T-helper 1 cell treated with Interleukin-12 subunit alpha and Interleukin-12 subunit beta and Interleukin-4 antibody, amounts not matched to agents 30 μg/mL and 1 μg/mL, for 36 hours (primary cell): ENCODE results near the gene FAM184A.

ENCODE experiments used
- H3K27ac Mint-ChIP-seq: one replicate; pipeline ENCODE4 v1.8.0; 2021; ENCODE audit warnings: mild to moderate bottlenecking, mixed read lengths
- H3K27me3 Mint-ChIP-seq: one replicate; pipeline ENCODE4 v1.8.0; 2021; ENCODE audit warnings: low read depth, mixed read lengths
- H3K36me3 Mint-ChIP-seq: one replicate; pipeline ENCODE4 v1.8.0; 2021; ENCODE audit warnings: low read depth, mixed read lengths
- H3K4me1 Mint-ChIP-seq: one replicate; pipeline ENCODE4 v1.8.0; 2021; ENCODE audit warnings: low read depth, mixed read lengths
- H3K4me3 Mint-ChIP-seq: one replicate; pipeline ENCODE4 v1.8.0; 2021; ENCODE audit warnings: mild to moderate bottlenecking, moderate library complexity, mixed read lengths
- H3K9me3 Mint-ChIP-seq: one replicate; pipeline ENCODE4 v1.8.0; 2021; ENCODE audit warnings: mixed read lengths

Gene FAM184A

GRCh38 chr6:118993803-118994251 is 84.6 kb downstream of the FAM184A start:
- no peak overlapping the region for H3K27ac Mint-ChIP-seq
- H3K4me1 Mint-ChIP-seq = no peaks in the 10 kb centered on the region
- peaks cover 6% of the 10 kb centered on the region for H3K36me3 Mint-ChIP-seq
- H3K9me3 Mint-ChIP-seq = no peaks in the 10 kb centered on the region
- no peaks in the 10 kb centered on the region for H3K27me3 Mint-ChIP-seq
- H3K4me3 Mint-ChIP-seq = no peak overlapping the region

GRCh38 chr6:118993358-118993757 is 85.1 kb downstream of the FAM184A start:
- H3K27ac Mint-ChIP-seq = no peak overlapping the region
- H3K9me3 Mint-ChIP-seq = no peaks in the 10 kb centered on the region
- H3K27me3 Mint-ChIP-seq = no peaks in the 10 kb centered on the region
- H3K4me3 Mint-ChIP-seq = no peak overlapping the region
- H3K4me1 Mint-ChIP-seq = no peaks in the 10 kb centered on the region
- peaks cover 2% of the 10 kb centered on the region for H3K36me3 Mint-ChIP-seq

GRCh38 chr6:118992186-118992795 is 86.2 kb downstream of the FAM184A start:
- Mint-ChIP-seq H3K27me3 (no peaks in the 10 kb centered on the region), H3K4me1 (no peaks in the 10 kb centered on the region), H3K4me3 (no peak overlapping the region), H3K36me3 (no peaks in the 10 kb centered on the region), H3K9me3 (no peaks in the 10 kb centered on the region), H3K27ac (no peak overlapping the region)

- no peak overlapping the region for H3K4me3 Mint-ChIP-seq
- H3K9me3 Mint-ChIP-seq = no peaks in the 10 kb centered on the region
- no peaks in the 10 kb centered on the region for H3K27me3 Mint-ChIP-seq
- no peaks in the 10 kb centered on the region for H3K36me3 Mint-ChIP-seq
- no peak overlapping the region for H3K27ac Mint-ChIP-seq
- peaks cover 2% of the 10 kb centered on the region for H3K4me1 Mint-ChIP-seq
Measured at GRCh38 chr6:118986312-118986711, 92.2 kb downstream of the FAM184A start.

- H3K9me3 Mint-ChIP-seq = no peaks in the 10 kb centered on the region
- no peak overlapping the region for H3K27ac Mint-ChIP-seq
- peaks cover 2% of the 10 kb centered on the region for H3K4me1 Mint-ChIP-seq
- H3K4me3 Mint-ChIP-seq = no peak overlapping the region
- H3K36me3 Mint-ChIP-seq = no peaks in the 10 kb centered on the region
- no peaks in the 10 kb centered on the region for H3K27me3 Mint-ChIP-seq
Measured at GRCh38 chr6:118985123-118985830, 93.2 kb downstream of the FAM184A start.

- H3K4me3 Mint-ChIP-seq = no peak overlapping the region
- H3K27ac Mint-ChIP-seq = no peak overlapping the region
- H3K27me3 Mint-ChIP-seq = no peaks in the 10 kb centered on the region
- H3K9me3 Mint-ChIP-seq = no peaks in the 10 kb centered on the region
- peaks cover 3% of the 10 kb centered on the region for H3K36me3 Mint-ChIP-seq
- H3K4me1 Mint-ChIP-seq = peaks cover 2% of the 10 kb centered on the region
Measured at GRCh38 chr6:118984342-118984741, 94.1 kb downstream of the FAM184A start.

GRCh38 chr6:118982575-118982911 is 95.9 kb downstream of the FAM184A start:
- peaks cover 2% of the 10 kb centered on the region for H3K4me1 Mint-ChIP-seq
- H3K9me3 Mint-ChIP-seq = no peaks in the 10 kb centered on the region
- peaks cover 3% of the 10 kb centered on the region for H3K36me3 Mint-ChIP-seq
- H3K27ac Mint-ChIP-seq = no peak overlapping the region
- no peaks in the 10 kb centered on the region for H3K27me3 Mint-ChIP-seq
- H3K4me3 Mint-ChIP-seq = no peak overlapping the region

GRCh38 chr6:118981884-118982574 is 96.4 kb downstream of the FAM184A start:
- Mint-ChIP-seq H3K4me1 (peaks cover 2% of the 10 kb centered on the region), H3K4me3 (no peak overlapping the region), H3K27ac (no peak overlapping the region), H3K27me3 (no peaks in the 10 kb centered on the region), H3K36me3 (peaks cover 3% of the 10 kb centered on the region), H3K9me3 (no peaks in the 10 kb centered on the region)

- Mint-ChIP-seq H3K4me3 (no peak overlapping the region), H3K9me3 (no peaks in the 10 kb centered on the region), H3K27me3 (no peaks in the 10 kb centered on the region), H3K4me1 (peaks cover 2% of the 10 kb centered on the region), H3K36me3 (peaks cover 4% of the 10 kb centered on the region), H3K27ac (no peak overlapping the region)
Measured at GRCh38 chr6:118980063-118980462, 98.4 kb downstream of the FAM184A start.

- no peaks in the 10 kb centered on the region for H3K4me1 Mint-ChIP-seq
- H3K36me3 Mint-ChIP-seq = peaks cover 2% of the 10 kb centered on the region
- H3K27ac Mint-ChIP-seq = no peak overlapping the region
- no peaks in the 10 kb centered on the region for H3K9me3 Mint-ChIP-seq
- no peak overlapping the region for H3K4me3 Mint-ChIP-seq
- no peaks in the 10 kb centered on the region for H3K27me3 Mint-ChIP-seq
Measured at GRCh38 chr6:118974790-118975189, 103.7 kb downstream of the FAM184A start.

- Mint-ChIP-seq H3K27ac (no peak overlapping the region), H3K9me3 (no peaks in the 10 kb centered on the region), H3K4me1 (no peaks in the 10 kb centered on the region), H3K27me3 (no peaks in the 10 kb centered on the region), H3K4me3 (no peak overlapping the region), H3K36me3 (peaks cover 1% of the 10 kb centered on the region)
Measured at GRCh38 chr6:118971682-118972081, 106.8 kb downstream of the FAM184A start.

GRCh38 chr6:118970866-118971265 is 107.6 kb downstream of the FAM184A start:
- no peaks in the 10 kb centered on the region for H3K9me3 Mint-ChIP-seq
- no peak overlapping the region for H3K4me3 Mint-ChIP-seq
- no peak overlapping the region for H3K27ac Mint-ChIP-seq
- no peaks in the 10 kb centered on the region for H3K4me1 Mint-ChIP-seq
- no peaks in the 10 kb centered on the region for H3K27me3 Mint-ChIP-seq
- no peaks in the 10 kb centered on the region for H3K36me3 Mint-ChIP-seq

- no peaks in the 10 kb centered on the region for H3K27me3 Mint-ChIP-seq
- H3K4me1 Mint-ChIP-seq = no peaks in the 10 kb centered on the region
- no peaks in the 10 kb centered on the region for H3K9me3 Mint-ChIP-seq
- no peak overlapping the region for H3K27ac Mint-ChIP-seq
- H3K36me3 Mint-ChIP-seq = no peaks in the 10 kb centered on the region
- no peak overlapping the region for H3K4me3 Mint-ChIP-seq
Measured at GRCh38 chr6:118968416-118968815, 110.0 kb downstream of the FAM184A start.

- Mint-ChIP-seq H3K4me1 (no peaks in the 10 kb centered on the region), H3K27me3 (no peaks in the 10 kb centered on the region), H3K36me3 (no peaks in the 10 kb centered on the region), H3K4me3 (no peak overlapping the region), H3K9me3 (no peaks in the 10 kb centered on the region), H3K27ac (no peak overlapping the region)
Measured at GRCh38 chr6:118967239-118967638, 111.2 kb downstream of the FAM184A start.

GRCh38 chr6:118965843-118966370 is 112.6 kb downstream of the FAM184A start:
- H3K27ac Mint-ChIP-seq = no peak overlapping the region
- H3K27me3 Mint-ChIP-seq = no peaks in the 10 kb centered on the region
- no peaks in the 10 kb centered on the region for H3K36me3 Mint-ChIP-seq
- no peak overlapping the region for H3K4me3 Mint-ChIP-seq
- no peaks in the 10 kb centered on the region for H3K4me1 Mint-ChIP-seq
- no peaks in the 10 kb centered on the region for H3K9me3 Mint-ChIP-seq
